Heart right ventricle (tissue), 16 donors: Measurements from ENCODE around the gene MOK. TPM values are rescaled to one million over a fixed set of nuclear protein-coding genes. Genes with fewer than 3 reads are reported as not detected.

Experiments
- ATAC-seq, 8 donors: fragments of 200-7000 bp; cut with Tn5 transposase; one replicate each; pipeline ENCODE4 v1.9.1; 2020; ENCODE audit warnings: mild to moderate bottlenecking in 8 of 8, moderate library complexity in 8 of 8, moderate number of reproducible peaks in 1 of 8
- DNase-seq, 2 donors: peaks; one replicate each; pipeline ENCODE4 v3.0.0-alpha.2; 2020
- H3K27ac ChIP-seq, 10 donors: fragments of 200-600 bp; sonication (generic) in 2 of 10; one replicate each; pipeline versions ENCODE4 v1.5.0 to v1.8.0; 2020 to 2022; ENCODE audit warnings: mild to moderate bottlenecking in 3 of 10
- H3K27me3 ChIP-seq, 7 donors: fragments of 200-600 bp; one replicate each; pipeline ENCODE4 v1.8.0; 2021 to 2022; ENCODE audit warnings: mild to moderate bottlenecking in 2 of 7
- H3K36me3 ChIP-seq, 9 donors: fragments of 200-600 bp; sonication (generic) in 1 of 9; one replicate each; pipeline versions ENCODE4 v1.5.0 to v1.8.0; 2020 to 2022; ENCODE audit warnings: mild to moderate bottlenecking in 2 of 9
- H3K4me1 ChIP-seq, 9 donors: fragments of 200-600 bp; sonication (generic) in 1 of 9; one replicate each; pipeline versions ENCODE4 v1.5.0 to v1.8.0; 2020 to 2022; ENCODE audit warnings: mild to moderate bottlenecking in 4 of 9
- H3K4me3 ChIP-seq, 10 donors: fragments of 200-600 bp; sonication (generic) in 2 of 10; one replicate each; pipeline versions ENCODE4 v1.5.0 to v1.8.0; 2020 to 2022; ENCODE audit warnings: mild to moderate bottlenecking in 7 of 10, moderate library complexity in 2 of 10
- H3K9me3 ChIP-seq, 11 donors: fragments of 200-600 bp in 10 of 11; sonication (generic) in 2 of 11; one replicate each; pipeline versions ENCODE4 v1.5.0 to v1.8.0; 2013 to 2022; ENCODE audit warnings: mild to moderate bottlenecking in 2 of 11, control low read depth in 1 of 11, moderate library complexity in 1 of 11
- WGBS, 2 donors: extraction: QIAGEN DNeasy Blood & Tissue Kit; methylation state at CpG; one replicate each; pipeline ENCODE4 v1.1.7; 2013; ENCODE audit warnings: inconsistent platforms in 1 of 2; 5-methylcytosine and 5-hydroxymethylcytosine counted together
- intact Hi-C, 10 donors: fragments of 100-400 bp; cut with DNase I; formaldehyde crosslinking; loops; one replicate each; pipeline versions ENCODE4 v1.11.1 to v1.14.2; 2022
- polyA plus RNA-seq, 2 donors: library from polyadenylated mRNA; stranded (reverse); fragments of 200-250 nt; gene quantifications; one replicate each; pipeline ENCODE4 v1.2.3, GENCODE V29; 2013
- total RNA-seq, 10 donors: library from RNA; stranded (reverse); fragmentation: NEBNext Ultra II Directional in 3 of 10; extraction: Animal tissue kit (Norgen Biotek cat#: 25700) in 3 of 10; gene quantifications; one replicate each; pipeline versions ENCODE4 v1.2.1 to v1.2.4, GENCODE V29; 2021 to 2023
- TF ChIP-seq, protein P1 (sequence below), 9 donors: fragments of 200-600 bp; sonication (generic) in 2 of 9; IDR thresholded peaks; one replicate each; pipeline versions ENCODE4 v1.5.0 to v1.8.0; 2021 to 2022; ENCODE audit warnings: antibody characterized with exemption in 9 of 9, mild to moderate bottlenecking in 5 of 9, moderate library complexity in 1 of 9
- donor health status: Arrhythmogenic right ventricular cardiomyopathy.
- donor health status: ischemic (EF 13 %, LVEDD 7.1; RV severe dilation, severe dysfunction).
- donor health status: healthy with polysubstance abuse.
- donor health status: DM: no; HTN: yes; CAD: no.
- donor health status: DM: no; HTN: no; CAD: no.
- donor health status: ischemic (EF 25% LVEDD 6.9; RV normal size, moderate dysfunction).
- donor health status: ischemic (EF 25% LVEDD 5.7; RV mildly dilated, moderate dysfunction).
- donor health status: healthy.
- donor health status: DM: yes; HTN: yes; CAD: no.
- donor health status: Ischemic cardiomyopathy.
- donor health status: ischemic (EF 35%, LVEDD 5.7; RV mildly dilated, moderate dysfunction).
- donor health status: nonischemic (EF 11% LVEDD 7.7; RV severe dilation, severe dysfunction).
- donor health status: DM: yes; HTN: yes; CAD: no.
- donor health status: PGD.
- donor health status: ischemic (EF 29% LVEDD 5.4; RV normal size, mild dysfunction).
- donor health status: nonischemic (EF 23%, LVEDD 6.1; RV moderate dilation, normal function).

MOK gene
- total and polyA plus RNA-seq, 12 donors = 6.6 to 19.8 (median 10.0) TPM

DNA sequence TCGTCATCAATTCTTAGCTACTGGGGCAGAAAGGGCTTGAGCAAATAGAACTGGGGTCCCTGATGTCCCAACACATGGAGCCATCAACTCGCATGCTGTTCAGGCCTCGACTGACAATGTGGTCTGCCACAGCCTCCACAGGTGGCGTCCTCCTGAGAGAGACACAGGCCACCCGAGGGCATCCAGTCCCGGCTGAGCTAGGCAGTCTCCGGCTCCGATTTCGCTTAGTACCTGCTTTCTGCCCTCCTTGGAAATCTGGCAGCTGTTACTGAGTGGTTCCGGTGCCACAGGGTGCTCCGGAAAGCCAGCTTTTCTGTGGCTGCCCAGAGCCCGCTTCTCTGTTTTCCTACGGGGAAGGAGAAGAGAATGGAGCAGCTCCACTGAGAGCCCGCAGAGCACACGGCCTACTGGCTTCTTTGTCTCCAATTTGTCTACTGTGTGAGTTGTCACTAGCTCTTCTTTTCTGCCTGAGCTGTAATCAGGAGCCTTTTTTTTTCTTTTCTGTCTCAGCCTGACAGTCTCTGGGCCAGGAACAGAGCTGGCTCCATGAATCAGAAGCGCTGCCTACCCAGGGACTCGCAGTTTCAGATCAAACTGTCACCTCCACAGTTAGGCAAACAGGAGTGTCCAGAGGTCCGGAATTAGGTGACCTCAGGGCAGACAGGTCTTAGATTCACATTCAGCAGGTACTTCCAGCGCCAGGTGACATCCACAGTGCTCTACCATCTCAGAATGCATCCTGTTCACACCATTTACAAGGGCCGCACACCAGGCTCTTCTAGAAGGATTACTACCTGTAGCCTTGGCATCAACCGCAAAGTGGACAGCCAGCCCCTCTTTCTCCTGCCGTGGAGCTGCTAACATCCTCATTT lies 73.3 kb downstream of the MOK start:
- intact Hi-C loops = loop anchor here in 1 of 10 donors (5.0 kb wide), 1 partner anchor 81 kb away; no protein-coding TSS in a partner anchor
- DNase-seq = no peak
- WGBS, 2 donors = 90 to 92% methylated on average over 22 of the region's 22 CpGs

DNA sequence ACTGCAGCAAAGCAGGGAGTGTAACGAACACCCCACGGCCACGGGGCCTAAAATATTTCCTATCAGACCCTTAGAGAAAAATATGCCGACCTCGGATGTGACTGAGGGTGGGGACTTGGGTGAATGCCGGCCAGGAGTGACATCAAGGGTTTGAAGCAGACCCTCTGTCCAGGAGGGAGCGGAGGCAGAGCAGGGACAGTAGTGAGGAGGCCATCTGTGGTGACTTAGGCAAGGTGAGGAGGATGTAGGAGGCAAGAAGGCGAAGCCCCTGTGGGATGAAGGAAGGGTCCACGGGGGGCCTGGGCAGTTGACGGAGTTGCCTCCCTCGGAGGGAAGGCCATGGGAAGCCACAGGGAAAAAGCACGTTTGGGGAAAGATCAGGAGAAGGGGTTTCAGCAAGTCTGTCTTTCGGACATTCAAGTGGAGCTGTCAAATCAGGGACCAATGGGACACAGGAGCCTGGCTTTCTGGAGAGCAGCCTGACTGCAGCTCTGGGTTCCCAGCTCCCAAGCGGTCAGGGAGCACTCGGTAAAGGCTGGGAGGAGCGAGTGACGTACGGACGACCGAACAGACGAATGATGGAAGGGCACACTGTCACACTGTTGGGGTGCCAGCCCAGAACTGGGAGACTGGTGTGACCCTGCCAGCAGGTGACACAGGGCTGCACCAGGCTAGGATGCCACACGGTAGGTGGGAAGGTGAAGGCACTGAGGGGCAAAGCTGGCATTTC lies 74.3 kb downstream of the MOK start:
- WGBS, 2 donors = 86 to 87% methylated on average over 22 of the region's 22 CpGs
- Histone ChIP-seq H3K27ac (no peak overlapping the region), H3K27me3 (no peaks in the 10 kb centered on the region), H3K4me1 (peaks cover 0 to 24% (median 6%) of the 10 kb centered on the region in 9 donors), H3K4me3 (no peak overlapping the region), H3K36me3 (peaks cover 0 to 47% (median 5%) of the 10 kb centered on the region in 9 donors), H3K9me3 (no peaks in the 10 kb centered on the region)
- intact Hi-C loops = loop anchor here in 1 of 10 donors (5.0 kb wide), 1 partner anchor 82 kb away; no protein-coding TSS in a partner anchor
- TF ChIP-seq, protein P1, sequence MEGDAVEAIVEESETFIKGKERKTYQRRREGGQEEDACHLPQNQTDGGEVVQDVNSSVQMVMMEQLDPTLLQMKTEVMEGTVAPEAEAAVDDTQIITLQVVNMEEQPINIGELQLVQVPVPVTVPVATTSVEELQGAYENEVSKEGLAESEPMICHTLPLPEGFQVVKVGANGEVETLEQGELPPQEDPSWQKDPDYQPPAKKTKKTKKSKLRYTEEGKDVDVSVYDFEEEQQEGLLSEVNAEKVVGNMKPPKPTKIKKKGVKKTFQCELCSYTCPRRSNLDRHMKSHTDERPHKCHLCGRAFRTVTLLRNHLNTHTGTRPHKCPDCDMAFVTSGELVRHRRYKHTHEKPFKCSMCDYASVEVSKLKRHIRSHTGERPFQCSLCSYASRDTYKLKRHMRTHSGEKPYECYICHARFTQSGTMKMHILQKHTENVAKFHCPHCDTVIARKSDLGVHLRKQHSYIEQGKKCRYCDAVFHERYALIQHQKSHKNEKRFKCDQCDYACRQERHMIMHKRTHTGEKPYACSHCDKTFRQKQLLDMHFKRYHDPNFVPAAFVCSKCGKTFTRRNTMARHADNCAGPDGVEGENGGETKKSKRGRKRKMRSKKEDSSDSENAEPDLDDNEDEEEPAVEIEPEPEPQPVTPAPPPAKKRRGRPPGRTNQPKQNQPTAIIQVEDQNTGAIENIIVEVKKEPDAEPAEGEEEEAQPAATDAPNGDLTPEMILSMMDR (IDR thresholded peaks at IDR 0.05) = no peak
- no peak for DNase-seq
- no peak for ATAC-seq

More for the DNA sequence above, 73.3 kb downstream of the MOK start:
- Histone ChIP-seq H3K4me3 (no peak overlapping the region), H3K36me3 (peaks cover 0 to 47% (median 5%) of the 10 kb centered on the region in 9 donors), H3K27me3 (no peaks in the 10 kb centered on the region), H3K4me1 (peaks cover 0 to 26% (median 7%) of the 10 kb centered on the region in 9 donors), H3K9me3 (no peaks in the 10 kb centered on the region), H3K27ac (no peak overlapping the region)
- no peak for ATAC-seq
- TF ChIP-seq, protein P1 (IDR thresholded peaks at IDR 0.05) = no peak

DNA sequence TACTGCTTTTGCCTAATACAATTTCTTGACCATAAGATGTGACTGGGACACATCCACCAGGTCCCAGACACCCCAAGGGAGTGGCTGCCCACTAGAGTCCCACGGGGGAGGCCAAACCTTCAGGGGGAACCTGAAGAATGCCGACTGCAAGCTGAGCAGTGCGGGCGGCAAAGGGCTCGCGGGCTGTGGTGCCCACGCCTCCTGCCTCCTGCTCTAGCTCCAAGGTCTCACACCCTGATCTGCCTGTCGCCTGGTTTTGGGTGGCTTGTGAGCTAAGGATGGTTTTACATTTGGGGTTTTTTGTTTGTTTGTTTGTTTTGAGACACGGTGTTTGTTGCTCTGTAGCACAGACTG lies 75.2 kb downstream of the MOK start:
- Histone ChIP-seq H3K27ac (no peak overlapping the region), H3K36me3 (peaks cover 0 to 52% (median 5%) of the 10 kb centered on the region in 9 donors), H3K4me3 (no peak overlapping the region), H3K4me1 (peaks cover 0 to 15% (median under 1%) of the 10 kb centered on the region in 9 donors), H3K27me3 (no peaks in the 10 kb centered on the region), H3K9me3 (no peaks in the 10 kb centered on the region)
- intact Hi-C loops = loop anchor here in 1 of 10 donors (5.0 kb wide), 1 partner anchor 83 kb away; no protein-coding TSS in a partner anchor
- 92 to 93% methylated on average over 9 of the region's 9 CpGs for WGBS, 2 donors
- ATAC-seq (no peak), DNase-seq (no peak)
- TF ChIP-seq, protein P1 (IDR thresholded peaks at IDR 0.05) = no peak

DNA sequence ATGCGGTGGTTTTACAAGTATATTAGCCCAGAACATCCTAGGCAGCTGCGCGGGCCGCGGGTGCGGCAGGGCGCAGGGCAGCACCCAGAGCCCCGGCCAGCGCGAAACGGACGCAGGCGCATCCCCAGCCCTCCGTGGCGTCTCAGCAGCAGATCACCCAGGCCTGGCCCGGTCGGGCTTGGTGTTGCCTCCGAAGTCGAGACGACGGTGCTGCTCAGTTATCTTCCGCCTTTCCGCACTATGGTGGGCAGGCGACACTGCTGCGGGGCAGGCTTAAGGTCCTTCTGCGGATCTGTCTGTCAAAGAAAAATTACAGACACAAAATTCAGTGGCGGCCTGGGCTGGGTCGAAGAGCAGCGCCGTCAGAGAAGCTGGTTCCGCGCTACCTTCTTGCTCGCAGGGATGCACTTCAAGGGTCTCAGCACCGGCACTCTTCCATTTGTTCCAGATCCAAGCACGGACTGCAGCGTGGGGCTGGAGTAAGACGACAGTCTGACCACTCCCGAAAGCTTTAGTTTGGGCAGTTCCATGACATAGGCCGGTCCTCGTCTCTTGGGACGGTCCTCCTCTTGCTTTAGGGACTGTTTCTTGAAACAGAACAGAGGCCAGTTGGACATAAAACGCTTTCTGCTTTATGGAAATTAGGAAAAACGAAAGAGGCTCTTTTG lies 75.8 kb downstream of the MOK start:
- Histone ChIP-seq H3K36me3 (peaks cover 0 to 57% (median 5%) of the 10 kb centered on the region in 9 donors), H3K4me1 (peaks cover 0 to 14% (median 0%) of the 10 kb centered on the region in 9 donors)
- intact Hi-C loops = no loop called here

More for the DNA sequence above, 75.8 kb downstream of the MOK start:
- H3K4me3 ChIP-seq = no peak overlapping the region
- TF ChIP-seq, protein P1 (IDR thresholded peaks at IDR 0.05) = no peak
- ATAC-seq (no peak), DNase-seq (no peak)
- no peaks in the 10 kb centered on the region for H3K9me3 ChIP-seq
- H3K27ac ChIP-seq = no peak overlapping the region
- H3K27me3 ChIP-seq = no peaks in the 10 kb centered on the region
- WGBS, 2 donors = 95 to 96% methylated on average over 43 of the region's 43 CpGs
